ENCODE measurements around the gene GAS2L1. TPM values are rescaled to one million over a fixed set of nuclear protein-coding genes. Genes with fewer than 3 reads are reported as not detected.

GAS2L1 gene
- total and polyA plus RNA-seq, 2 experiments from 2014 or later = 5.2 to 9.5 TPM

- no peak for TF ChIP-seq REST (IDR thresholded peaks at IDR 0.05; ENCODE audit: unreplicated experiment)
- no peak for TF ChIP-seq JUNB (IDR thresholded peaks at IDR 0.05; ENCODE audit: unreplicated experiment)
- TF ChIP-seq ZNF114 (CRISPR knock-in tag; IDR thresholded peaks at IDR 0.05) = no peak
These were observed 23.8 kb downstream of the GAS2L1 start (continued) for GRCh38 chr22:29330291-29330690.

GRCh38 chr22:29330753-29331152 lies 24.3 kb downstream of the GAS2L1 start:
- Histone ChIP-seq H3K4me2 (no peak overlapping the region), H3K4me1 (ENCODE audit: insufficient read depth) (no peaks in the 10 kb centered on the region), H3K79me2 (replicated peaks; ENCODE audit: insufficient read depth) (no peaks in the 10 kb centered on the region), H3K27me3 (ENCODE audit: insufficient read depth) (no peaks in the 10 kb centered on the region), H3K36me3 (ENCODE audit: insufficient read depth) (no peaks in the 10 kb centered on the region), H3K9me2 (ENCODE audit: insufficient read depth) (no peaks in the 10 kb centered on the region), H3F3A (replicated peaks; ENCODE audit: low read depth) (no peaks in the 10 kb centered on the region), H2AFZ (no peak overlapping the region), H4K20me1 (replicated peaks; ENCODE audit: insufficient read depth) (no peaks in the 10 kb centered on the region), H3K27ac (ENCODE audit: low read depth) (no peak overlapping the region), H3K4me3 (no peak overlapping the region)
- Mint-ChIP-seq H3K27me3 (ENCODE audit: insufficient read depth, low read depth, poor library complexity) (peaks cover 8% of the 10 kb centered on the region), H3K9me3 (no peaks in the 10 kb centered on the region), H3K27ac (no peak overlapping the region), H3K36me3 (ENCODE audit: low read depth) (peaks cover 7% of the 10 kb centered on the region), H3K4me1 (peaks cover 6% of the 10 kb centered on the region; the same call in 1 of the 3 replicates), H3K4me3 (no peak overlapping the region)
- ATAC-seq = 0 out of 3 replicates have a peak, but pooled peaks have one; percentile 14
- DNase-seq (ENCODE audit: low spot score) = no peak
- no peak for TF ChIP-seq EZH2 (IDR thresholded peaks at IDR 0.05; ENCODE audit: low read depth, unreplicated experiment)
- TF ChIP-seq ZNF114 (CRISPR knock-in tag; IDR thresholded peaks at IDR 0.05) = no peak
- TF ChIP-seq JUNB (IDR thresholded peaks at IDR 0.05; ENCODE audit: unreplicated experiment) = no peak
- no peak for TF ChIP-seq POLR2AphosphoS5 (IDR thresholded peaks at IDR 0.05; ENCODE audit: low read depth)
- no peak for TF ChIP-seq CREB1 (CRISPR knock-in tag; IDR thresholded peaks at IDR 0.05; ENCODE audit: low read depth)
- no peak for TF ChIP-seq ETS1 (IDR thresholded peaks at IDR 0.05)
- no peak for TF ChIP-seq REST (IDR thresholded peaks at IDR 0.05; ENCODE audit: unreplicated experiment)
- no peak for TF ChIP-seq ZNF462 (CRISPR knock-in tag; IDR thresholded peaks at IDR 0.05)
- no peak for TF ChIP-seq EZH2phosphoT487 (IDR thresholded peaks at IDR 0.05; ENCODE audit: unreplicated experiment)
- TF ChIP-seq ZNF331 (CRISPR knock-in tag; IDR thresholded peaks at IDR 0.05; ENCODE audit: low read depth) = no peak
- TF ChIP-seq STAT1 (IDR thresholded peaks at IDR 0.05; ENCODE audit: unreplicated experiment) = no peak

All from GM23338 (cell line).